Psoas muscle (tissue), 8 donors: ENCODE data around the gene LRBA. TPM values are rescaled to one million over a fixed set of nuclear protein-coding genes. Genes with fewer than 3 reads are reported as not detected.

Experiments used
- ATAC-seq, 4 donors: fragments of 200-7000 bp; cut with Tn5 transposase; one replicate each; pipeline ENCODE4 v1.9.1; 2020; ENCODE audit warnings: moderate library complexity in 3 of 4, mild to moderate bottlenecking in 2 of 4
- DNase-seq, 2 donors: peaks; one replicate each; pipeline ENCODE4 v3.0.0-alpha.2; 2020
- H3K27ac ChIP-seq: fragments of 200-600 bp; one replicate; pipeline ENCODE4 v1.8.0; 2022
- H3K27me3 ChIP-seq, 3 donors: fragments of 200-600 bp in 1 of 3; one replicate each; pipeline versions ENCODE4 v1.6.1 to v1.8.0; 2013 to 2022; ENCODE audit warnings: low read length in 2 of 3, mild to moderate bottlenecking in 2 of 3, moderate library complexity in 1 of 3; ENCODE audit not compliant: insufficient read depth in 3 of 3
- H3K36me3 ChIP-seq, 2 donors: fragments of 200-600 bp in 1 of 2; one replicate each; pipeline versions ENCODE4 v1.6.1 to v1.8.0; 2013 to 2022; ENCODE audit warnings: low read depth in 1 of 2, mild to moderate bottlenecking in 1 of 2, moderate library complexity in 1 of 2; ENCODE audit not compliant: insufficient read depth in 1 of 2
- H3K4me1 ChIP-seq: fragments of 200-600 bp; one replicate; pipeline ENCODE4 v1.8.0; 2022
- H3K4me3 ChIP-seq: fragments of 200-600 bp; one replicate; pipeline ENCODE4 v1.8.0; 2022; ENCODE audit warnings: mild to moderate bottlenecking
- H3K9me3 ChIP-seq: fragments of 200-600 bp; one replicate; pipeline ENCODE4 v1.8.0; 2022
- CTCF ChIP-seq: fragments of 200-600 bp; IDR thresholded peaks from one replicate; pipeline ENCODE4 v1.8.0; 2022; ENCODE audit warnings: antibody characterized with exemption
- WGBS, 3 donors: extraction: QIAGEN DNeasy Blood & Tissue Kit; methylation state at CpG; one replicate each; pipeline versions ENCODE4 v1.1.6 to v1.1.7; 2013; 5-methylcytosine and 5-hydroxymethylcytosine counted together
- intact Hi-C, 2 donors: fragments of 100-400 bp; cut with DNase I; formaldehyde crosslinking; loops; one replicate each; pipeline versions ENCODE4 v1.11.0 to v1.14.2; 2022
- polyA plus RNA-seq, 3 donors: library from polyadenylated mRNA; stranded (reverse); fragments of 200-250 nt; gene quantifications; one replicate each; pipeline ENCODE4 v1.2.3, GENCODE V29; 2013
- total RNA-seq, 4 donors: library from RNA; stranded (reverse); fragmentation: NEBNext Ultra II Directional in 2 of 4; extraction: Animal tissue kit (Norgen Biotek cat#: 25700) in 2 of 4; gene quantifications; one replicate each; pipeline versions ENCODE4 v1.2.1 to v1.2.4, GENCODE V29; 2021 to 2023
- donor health status: healthy with polysubstance abuse.
- donor health status: DM: no; HTN: no; CAD: no; lungs with moderate emphysema.
- donor health status: Bipolar disorder and iron deficiency.
- donor health status: healthy.
- donor health status: DM: yes; HTN: yes; CAD: no.
- donor health status: DM: no; HTN: no; CAD: no.
- donor health status: DM: no; HTN: no; CAD: no.
- donor health status: DM: yes; HTN: yes; CAD: no.

Gene LRBA
- total and polyA plus RNA-seq, 7 donors, result 2.9 to 10.6 (median 6.4) TPM

GRCh38 chr4:150255610-150256224 lies 759.4 kb downstream of the LRBA start:
- DNase-seq (no peak), ATAC-seq (no peak)
- intact Hi-C loops, result no loop called here
- Histone ChIP-seq H3K9me3 (no peaks in the 10 kb centered on the region), H3K27ac (no peak overlapping the region), H3K36me3 (no peaks in the 10 kb centered on the region), H3K4me3 (no peak overlapping the region), H3K4me1 (no peaks in the 10 kb centered on the region), H3K27me3 (no peaks in the 10 kb centered on the region)
- TF ChIP-seq CTCF, result no peak
- 55 to 84% (median 72%) methylated on average over 13 to 16 of the region's 16 CpGs for WGBS, 3 donors

- H3K36me3 ChIP-seq, result no peaks in the 10 kb centered on the region
- no peak for TF ChIP-seq CTCF
- WGBS, 3 donors, result 94 to 95% (median 95%) methylated on average over 18 of the region's 18 CpGs
Observed at GRCh38 chr4:150253965-150254630, 761.0 kb downstream of the LRBA start.

GRCh38 chr4:150253416-150253815 lies 761.7 kb downstream of the LRBA start:
- WGBS, 3 donors, result 88 to 91% (median 90%) methylated on average over 11 of the region's 11 CpGs
- Histone ChIP-seq H3K36me3 (no peaks in the 10 kb centered on the region), H3K27ac (no peak overlapping the region), H3K4me3 (no peak overlapping the region), H3K4me1 (no peaks in the 10 kb centered on the region), H3K9me3 (no peaks in the 10 kb centered on the region), H3K27me3 (no peaks in the 10 kb centered on the region)
- intact Hi-C loops, result no loop called here
- ATAC-seq (no peak), DNase-seq (no peak)
- no peak for TF ChIP-seq CTCF

More at GRCh38 chr4:150253965-150254630, 761.0 kb downstream of the LRBA start:
- Histone ChIP-seq H3K4me3 (no peak overlapping the region), H3K27me3 (no peaks in the 10 kb centered on the region), H3K27ac (no peak overlapping the region), H3K9me3 (no peaks in the 10 kb centered on the region), H3K4me1 (no peaks in the 10 kb centered on the region)
- ATAC-seq (no peak), DNase-seq (no peak)
- intact Hi-C loops, result no loop called here

- intact Hi-C loops, result no loop called here
- 94 to 95% (median 95%) methylated on average over 7 of the region's 7 CpGs for WGBS, 3 donors
- Histone ChIP-seq H3K27ac (no peak overlapping the region), H3K4me3 (no peak overlapping the region), H3K36me3 (no peaks in the 10 kb centered on the region), H3K9me3 (no peaks in the 10 kb centered on the region), H3K27me3 (no peaks in the 10 kb centered on the region), H3K4me1 (no peaks in the 10 kb centered on the region)
- TF ChIP-seq CTCF, result no peak
- DNase-seq (no peak), ATAC-seq (no peak)
Observed at GRCh38 chr4:150252741-150253140, 762.3 kb downstream of the LRBA start.
